Stimulated activated CD8-positive, alpha-beta memory T cell treated with anti-CD3 and anti-CD28 coated beads, Interleukin-15, amount 100 ng/mL, for 48 hours (primary cell): ENCODE measurements around the gene ANAPC16.
"Not testable (repeated sequence)": the region's sequence is repeated elsewhere in the genome, so short reads cannot be mapped to it uniquely, and the experiment has no call there.

Experiments used
- DNase-seq, 2 donors: peaks; one replicate each; pipeline ENCODE4 v3.0.0-alpha.2; 2020; ENCODE audit warnings: low read depth in 2 of 2

ANAPC16 gene

DNA sequence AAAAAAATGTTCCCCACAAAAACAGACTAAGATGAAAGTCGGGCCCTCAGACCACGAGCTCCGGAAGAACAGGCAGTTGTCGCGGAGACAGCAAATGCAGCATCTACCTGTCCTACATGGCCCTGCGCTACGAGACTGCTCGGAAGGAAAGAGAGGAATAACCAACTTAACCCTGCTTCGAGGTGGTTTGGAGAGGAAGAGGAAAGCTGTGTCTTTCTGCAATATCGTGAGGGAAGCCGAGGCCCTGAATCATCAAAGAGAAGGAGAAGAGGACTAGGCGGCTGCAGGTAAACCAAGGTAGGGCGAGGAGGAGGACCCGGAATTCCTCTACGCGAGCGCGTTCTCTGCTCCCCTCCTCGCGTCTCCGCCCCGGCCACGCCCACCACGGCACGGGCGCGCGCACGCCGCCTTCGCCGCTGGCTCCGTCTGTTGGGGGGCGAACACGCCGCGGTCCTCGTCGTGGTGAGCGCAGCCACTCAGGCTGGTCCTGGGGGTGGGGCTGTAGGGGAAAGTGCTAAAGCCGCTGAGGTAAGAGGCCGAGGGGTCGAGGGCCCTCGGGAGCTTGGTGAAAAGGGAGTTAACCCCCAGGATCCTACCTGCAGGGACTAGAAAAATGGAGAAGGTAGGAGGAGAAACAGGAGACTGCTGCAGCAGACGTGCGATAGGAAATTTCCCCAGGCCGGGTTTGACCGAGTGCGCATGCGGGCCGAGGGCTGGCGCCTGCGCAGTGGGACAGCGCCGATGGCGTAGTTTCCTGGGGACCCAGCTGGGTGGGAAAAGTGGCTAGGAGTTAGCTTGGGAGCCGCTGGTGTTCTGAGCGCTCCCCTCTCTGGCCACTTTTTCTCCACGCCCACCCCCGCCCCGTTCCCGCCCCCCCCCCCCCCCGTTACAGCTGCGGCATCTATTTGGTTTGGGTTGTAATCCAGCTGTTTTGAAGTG is at the start of gene ANAPC16, which contains the start of gene ASCC1:
Gene ANAPC16 (plus strand): TSS at position 402 of the 939 bp plus-strand sequence. CDS start 7,903 bp downstream, outside the sequence.
Gene ASCC1 (minus strand): TSS at position 666 of the 939 bp plus-strand sequence. CDS start 2,978 bp downstream, outside the sequence.
- peak; percentile 93 to 94 for DNase-seq

DNA sequence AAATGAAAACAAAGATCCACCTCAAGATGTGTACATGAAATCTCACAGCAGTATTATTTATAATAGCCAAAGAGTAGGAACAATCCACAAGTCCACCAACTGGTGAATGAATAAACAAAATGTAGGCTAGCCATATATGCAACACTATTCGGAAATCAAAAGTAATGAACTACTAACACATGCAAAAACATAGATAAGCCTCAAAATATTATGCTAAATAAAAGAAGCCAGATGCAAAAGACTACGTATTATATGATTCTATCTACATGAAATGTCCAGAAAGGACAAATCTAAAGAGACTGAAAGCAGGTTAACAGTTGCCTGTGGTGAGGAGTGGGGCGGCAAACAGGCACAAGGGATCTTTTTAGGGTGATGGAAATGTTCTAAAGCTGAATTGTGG is 48.7 kb upstream of the ANAPC16 start:
- DNase-seq, result no peak

DNA sequence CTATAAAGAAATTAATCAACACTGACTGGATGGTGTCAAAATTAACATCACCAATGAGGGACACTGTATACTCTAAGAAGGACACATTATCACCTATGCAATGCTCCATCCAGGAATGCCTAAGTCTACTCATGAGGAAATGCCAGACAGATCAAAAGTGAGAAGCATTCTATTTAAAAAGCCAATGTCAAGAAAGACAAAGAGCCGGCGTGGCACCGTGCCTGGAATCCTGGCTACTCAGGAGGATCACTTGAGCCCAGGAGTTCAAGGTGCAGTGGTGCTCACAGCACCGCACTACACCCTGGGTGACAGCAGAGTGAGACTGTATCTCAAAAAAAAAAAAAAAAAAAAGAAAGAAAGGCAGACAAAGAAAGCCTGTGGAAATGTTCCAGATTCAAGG is 45.5 kb upstream of the ANAPC16 start:
- no peak for DNase-seq

DNA sequence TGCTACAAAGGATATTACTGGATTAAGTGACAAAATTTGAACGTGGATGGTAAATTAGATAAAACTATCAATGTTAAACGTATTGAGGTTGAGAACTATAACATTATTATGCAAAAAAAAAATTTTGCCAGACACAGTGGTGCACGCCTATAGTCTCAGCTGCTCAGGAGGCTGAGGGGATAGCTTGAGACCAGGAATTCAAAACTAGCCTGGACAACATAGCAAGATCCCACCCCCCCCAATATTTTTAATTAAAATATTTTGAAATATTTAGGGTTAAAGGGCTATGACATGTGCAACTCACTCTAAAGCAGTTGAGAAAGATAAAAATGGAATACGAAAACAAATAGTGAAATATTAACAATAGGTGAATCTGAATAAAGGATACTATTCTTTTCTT is 45.1 kb upstream of the ANAPC16 start:
- no peak for DNase-seq

DNA sequence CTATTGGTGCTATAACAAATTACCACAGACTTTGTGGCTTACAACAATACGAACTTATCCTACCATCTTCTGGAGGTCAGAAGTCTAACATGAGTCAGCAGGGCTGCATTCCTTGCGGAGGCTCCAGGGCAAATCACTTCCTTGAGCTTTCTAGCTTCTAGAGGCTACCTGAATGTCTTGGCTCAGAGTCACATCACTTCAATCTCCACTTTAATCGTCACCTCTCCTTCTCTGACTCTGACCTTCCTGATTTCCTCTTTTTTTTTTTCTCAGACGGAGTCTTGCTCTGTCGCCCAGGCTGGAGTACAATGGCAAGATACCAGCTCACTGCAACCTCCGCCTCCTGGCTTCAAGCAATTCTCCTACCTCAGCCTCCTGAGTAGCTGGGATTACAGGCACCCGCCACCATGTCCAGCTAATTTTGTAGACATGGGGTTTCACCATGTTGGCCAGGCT is 44.6 kb upstream of the ANAPC16 start:
- no peak for DNase-seq

DNA sequence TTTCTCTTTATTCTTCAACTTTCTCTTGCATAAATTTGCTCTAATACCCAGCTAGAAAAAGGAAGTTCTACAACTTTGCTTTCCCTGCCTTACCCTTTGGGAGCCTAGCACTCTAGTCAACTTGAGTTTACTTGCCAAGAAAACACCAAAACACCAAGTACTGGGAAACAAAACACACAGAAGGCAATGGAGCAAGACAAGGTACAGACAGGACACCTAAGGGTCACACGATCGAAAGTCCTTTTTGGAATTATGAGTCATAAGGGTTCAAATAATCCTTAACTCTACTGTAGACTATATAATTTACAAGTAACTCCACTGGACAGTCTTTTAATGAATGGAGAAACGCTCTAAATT is 42.6 kb upstream of the ANAPC16 start:
- no peak for DNase-seq

DNA sequence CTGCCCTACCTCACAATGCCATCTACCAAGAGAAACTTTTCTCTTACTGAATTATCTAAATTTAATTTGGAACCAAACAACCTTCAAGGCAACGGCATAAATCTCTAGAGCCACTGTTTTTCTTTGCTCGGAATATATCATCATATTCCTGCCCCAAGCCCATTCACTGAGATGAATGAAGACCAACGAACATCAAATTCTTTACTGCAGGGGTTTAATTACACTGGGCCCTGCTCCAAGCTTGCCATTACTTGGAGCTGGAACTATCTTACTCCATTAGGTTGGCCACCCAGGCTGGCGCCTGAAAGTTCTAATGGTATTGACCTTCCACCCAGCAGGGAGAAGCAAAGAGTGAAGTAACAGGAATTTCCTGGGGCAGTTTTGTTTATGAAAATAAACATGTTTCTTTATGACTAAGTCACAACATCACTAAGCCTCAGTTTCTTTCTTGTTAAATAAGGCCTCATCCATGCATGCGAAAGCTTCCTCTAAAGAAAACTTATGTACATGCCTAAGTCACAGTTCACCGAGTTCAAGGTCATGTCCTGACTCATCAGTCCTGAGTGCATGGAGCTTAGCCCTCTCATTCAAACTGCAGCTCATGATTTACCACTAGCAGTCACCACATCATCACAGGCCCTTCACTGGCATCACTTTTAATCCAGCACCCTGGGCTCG is 42.1 kb upstream of the ANAPC16 start:
- no peak for DNase-seq

DNA sequence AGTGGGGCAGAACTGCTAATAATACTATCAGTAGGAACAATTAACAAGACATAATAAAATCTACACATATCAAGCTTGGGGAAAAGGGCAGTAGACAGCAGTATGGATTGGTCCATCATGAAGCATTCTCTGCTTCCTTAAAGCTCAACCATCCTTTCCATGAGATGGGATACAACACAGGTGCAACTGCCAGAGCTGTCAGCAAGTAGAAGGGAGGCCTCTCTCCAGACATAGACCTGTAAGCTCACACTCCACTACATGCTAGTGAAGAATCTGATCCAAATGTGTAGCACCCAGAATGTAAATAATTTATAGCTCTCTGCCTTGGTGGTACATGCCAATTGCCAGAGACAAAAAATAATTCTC is 41.5 kb upstream of the ANAPC16 start:
- no peak for DNase-seq

DNA sequence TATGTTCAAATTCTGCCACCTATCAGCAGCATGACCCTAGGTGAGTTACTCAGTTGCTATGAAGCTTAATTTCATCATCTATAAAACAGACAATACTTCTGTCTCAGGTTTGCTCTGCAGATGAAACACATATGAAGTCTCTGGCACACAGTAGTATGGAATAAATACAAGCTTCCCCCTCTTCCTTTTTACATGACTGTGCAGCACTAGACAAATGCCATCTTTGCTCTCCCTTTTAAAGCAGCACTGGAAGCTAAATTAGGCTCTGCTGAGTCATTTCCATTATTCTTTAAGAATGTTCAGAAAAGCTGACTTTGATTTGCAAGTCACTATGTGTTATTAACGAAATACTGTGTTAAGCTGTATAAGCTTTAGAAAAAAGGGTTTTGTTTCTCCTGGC is 40.7 kb upstream of the ANAPC16 start:
- no peak for DNase-seq

DNA sequence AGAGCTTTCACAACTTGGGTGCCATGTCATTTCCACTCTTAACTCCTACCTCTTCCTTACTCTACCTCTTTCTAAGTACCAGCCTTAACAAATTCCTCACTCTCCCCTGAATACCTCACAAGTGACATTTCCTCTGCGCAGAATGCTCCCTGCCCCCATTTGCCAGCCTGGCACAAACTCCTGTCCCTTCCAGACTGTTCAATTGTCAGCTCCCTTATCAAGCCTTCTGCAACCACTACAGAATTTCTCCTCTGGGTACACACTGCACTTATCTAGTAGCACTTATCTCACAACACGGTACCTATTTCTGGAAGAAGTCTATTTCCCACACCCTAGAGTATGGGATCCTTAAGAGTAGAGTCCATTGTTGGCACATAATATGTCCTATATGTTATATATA is 39.1 kb upstream of the ANAPC16 start:
- no peak for DNase-seq

DNA sequence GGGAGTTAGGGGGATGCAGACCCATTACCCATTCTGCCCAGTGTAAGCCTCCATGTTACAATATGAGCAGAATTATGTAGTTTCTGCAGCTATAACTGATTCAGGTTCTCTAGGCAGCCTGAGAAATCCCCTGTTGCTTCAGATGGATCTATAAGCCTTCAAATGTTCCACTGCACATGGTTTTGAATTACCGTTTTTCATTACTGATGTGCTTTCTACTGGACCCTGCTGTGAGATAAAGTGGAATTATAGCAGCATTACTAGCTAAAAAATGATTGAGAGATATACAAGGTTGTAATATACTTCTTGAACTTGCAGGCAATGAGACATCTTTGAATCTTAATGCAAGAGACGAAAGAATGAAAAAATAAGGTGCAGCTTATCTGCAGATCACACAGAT is 38.4 kb upstream of the ANAPC16 start:
- no peak for DNase-seq

DNA sequence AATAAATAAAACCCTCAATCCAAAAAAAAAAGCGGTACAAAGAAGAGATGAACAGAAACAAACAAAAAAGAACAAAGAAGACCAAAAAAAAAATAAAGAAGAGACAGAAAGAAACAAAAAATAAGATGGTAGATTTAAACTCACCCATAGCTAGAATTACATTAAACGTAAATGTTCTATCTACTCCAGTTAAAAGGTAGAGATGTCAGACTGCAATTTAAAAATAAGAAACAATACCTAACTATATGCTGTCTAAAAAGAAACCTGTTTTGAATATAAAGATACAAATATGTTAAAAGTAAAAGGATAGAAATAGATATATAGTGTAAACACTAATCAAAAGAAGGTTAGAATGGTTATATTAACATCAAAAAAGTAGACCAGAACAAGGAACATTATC is 31.7 kb upstream of the ANAPC16 start:
- DNase-seq, result no peak

DNA sequence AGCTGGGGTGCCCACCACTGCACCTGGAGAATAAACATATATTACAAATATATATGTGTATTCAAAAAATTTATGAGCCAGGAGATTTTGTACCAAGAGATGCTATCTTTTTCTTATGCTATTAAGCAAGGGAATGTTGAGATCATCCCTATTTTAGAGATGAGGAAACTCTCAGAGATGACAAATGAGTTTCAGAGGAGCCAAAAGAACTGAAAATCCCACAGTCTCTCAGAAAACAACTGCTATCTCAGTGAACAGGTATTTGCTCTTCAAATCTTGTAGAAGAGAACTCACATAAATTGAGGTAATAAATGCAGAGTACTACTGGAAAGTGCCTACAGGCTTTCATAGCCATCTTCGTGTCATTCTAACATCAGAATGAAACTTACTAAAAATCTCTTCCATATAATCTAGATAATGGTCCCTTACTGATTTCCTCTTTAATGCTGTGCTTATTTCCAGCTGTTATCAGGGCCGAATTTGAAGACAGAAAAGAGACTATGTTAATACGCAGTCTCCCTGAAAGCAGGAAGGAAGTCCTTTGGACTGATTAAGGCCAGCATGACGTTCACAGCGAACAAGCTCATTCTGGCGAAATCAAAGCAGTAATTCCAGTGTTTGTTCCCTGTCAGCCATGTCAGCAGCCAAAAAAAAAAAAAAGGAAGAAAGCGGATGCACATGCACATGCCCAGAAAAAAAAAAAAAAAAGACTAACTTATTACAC is 29.4 kb upstream of the ANAPC16 start:
- no peak for DNase-seq

DNA sequence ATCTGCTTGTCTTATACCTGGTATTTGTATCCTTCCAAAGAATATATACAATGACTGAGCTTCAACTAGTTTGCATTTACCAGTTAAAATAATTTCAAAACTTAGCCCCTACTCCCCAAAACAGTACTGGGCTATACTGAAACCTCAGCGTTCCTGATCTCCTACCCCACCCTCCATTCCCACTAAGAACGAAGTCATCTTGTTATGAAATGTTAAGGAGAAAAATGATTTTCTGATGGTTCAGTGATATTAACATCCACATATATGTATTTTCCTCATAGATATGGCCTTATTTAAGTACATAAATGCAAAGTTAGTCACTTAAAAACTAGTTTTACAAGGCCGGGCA is 28.9 kb upstream of the ANAPC16 start:
- DNase-seq, result no peak

DNA sequence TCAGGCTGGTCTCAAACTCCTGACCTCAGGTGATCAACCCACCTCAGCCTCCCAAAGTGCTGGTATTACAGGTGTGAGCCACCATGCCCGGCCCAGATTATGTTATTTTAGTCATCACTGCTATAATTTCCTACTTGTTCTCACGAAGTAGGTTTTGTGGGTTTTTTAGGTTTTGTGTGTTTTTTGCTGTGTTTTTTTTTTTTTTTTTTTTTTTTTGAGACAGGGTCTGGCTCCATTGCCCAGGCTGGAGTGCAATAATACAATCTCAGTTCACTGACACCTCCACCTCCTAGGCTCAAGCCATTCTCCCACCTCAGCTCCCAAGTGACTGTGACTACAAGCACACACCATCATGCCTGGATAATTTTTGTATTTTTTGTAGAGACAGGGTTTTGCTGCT is 20.9 kb upstream of the ANAPC16 start:
- no peak for DNase-seq

DNA sequence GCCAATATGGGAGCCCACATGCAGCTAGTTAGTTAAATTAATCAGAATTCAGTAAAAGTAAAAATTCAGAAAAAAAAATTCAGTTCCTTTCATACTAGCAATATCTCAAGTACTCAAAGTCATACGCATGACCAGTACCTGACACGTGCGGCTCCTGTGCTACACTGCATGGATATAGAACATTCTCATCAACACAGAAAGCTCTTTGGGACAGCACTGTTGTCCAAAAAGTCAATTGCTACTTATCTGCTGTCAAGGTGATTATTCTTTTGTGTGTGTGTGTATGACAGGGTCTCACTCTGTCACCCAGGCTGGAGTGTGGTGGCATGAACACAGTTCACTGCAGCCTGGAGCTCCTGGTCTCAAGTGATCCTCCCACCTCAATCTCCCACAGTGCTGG is 14.9 kb upstream of the ANAPC16 start:
- no peak for DNase-seq

DNA sequence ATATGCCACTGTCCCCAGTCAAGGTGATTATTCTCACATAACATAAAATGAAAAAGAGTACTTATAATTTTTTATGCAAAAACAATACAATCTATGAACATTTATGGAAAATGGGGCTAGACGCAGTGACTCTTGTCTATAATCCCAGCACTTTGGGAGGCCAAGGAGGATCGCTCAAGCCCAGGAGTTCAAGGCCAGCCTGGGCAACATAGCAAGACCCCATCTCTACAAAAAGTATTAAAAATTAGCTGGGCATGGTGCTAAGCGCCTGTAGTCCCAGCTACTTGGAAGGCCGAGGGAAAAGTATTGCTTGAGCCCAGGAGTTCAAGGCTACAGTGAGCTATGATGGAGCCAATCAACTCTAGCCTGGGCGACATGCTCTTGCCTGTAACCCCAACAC is 14.5 kb upstream of the ANAPC16 start:
- no peak for DNase-seq

DNA sequence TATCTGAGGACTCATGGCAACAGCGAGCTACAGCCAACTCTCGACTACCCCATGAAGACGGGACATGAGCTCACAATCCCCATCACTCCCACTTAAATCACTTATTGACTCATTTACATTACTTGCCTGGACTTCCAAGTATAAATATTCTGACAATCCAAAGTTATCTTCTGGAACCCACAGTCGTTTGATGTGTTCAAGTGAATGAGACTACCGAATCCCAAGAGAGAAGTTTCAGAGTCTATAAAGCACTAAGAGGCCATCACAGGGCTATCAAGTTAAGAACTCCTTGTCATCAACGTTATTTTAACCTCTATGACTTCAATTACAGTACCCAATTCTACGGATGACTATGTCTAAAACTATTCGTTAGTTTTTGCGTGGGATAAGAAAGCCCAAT is 11.5 kb upstream of the ANAPC16 start:
- DNase-seq, result no peak

DNA sequence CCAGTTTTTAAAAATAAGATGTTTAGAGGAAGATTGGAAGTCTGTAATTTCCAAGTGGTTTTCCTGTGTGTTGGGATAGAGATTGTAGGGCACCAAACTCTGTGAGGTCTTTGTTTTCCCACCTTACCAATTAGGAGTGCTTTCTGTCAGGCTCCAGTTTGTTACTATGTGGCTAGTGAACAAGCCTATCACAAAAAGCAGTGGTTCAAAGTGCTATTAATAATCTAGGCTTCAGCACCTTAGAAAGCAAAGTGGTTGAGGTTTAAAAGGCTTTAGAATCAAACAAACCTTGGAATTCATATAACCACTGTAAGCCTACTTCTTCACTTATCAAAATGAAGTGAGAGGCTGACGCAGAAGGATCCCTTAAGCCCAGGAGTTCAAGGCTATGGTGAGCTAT is 11.1 kb upstream of the ANAPC16 start:
- DNase-seq, result no peak

DNA sequence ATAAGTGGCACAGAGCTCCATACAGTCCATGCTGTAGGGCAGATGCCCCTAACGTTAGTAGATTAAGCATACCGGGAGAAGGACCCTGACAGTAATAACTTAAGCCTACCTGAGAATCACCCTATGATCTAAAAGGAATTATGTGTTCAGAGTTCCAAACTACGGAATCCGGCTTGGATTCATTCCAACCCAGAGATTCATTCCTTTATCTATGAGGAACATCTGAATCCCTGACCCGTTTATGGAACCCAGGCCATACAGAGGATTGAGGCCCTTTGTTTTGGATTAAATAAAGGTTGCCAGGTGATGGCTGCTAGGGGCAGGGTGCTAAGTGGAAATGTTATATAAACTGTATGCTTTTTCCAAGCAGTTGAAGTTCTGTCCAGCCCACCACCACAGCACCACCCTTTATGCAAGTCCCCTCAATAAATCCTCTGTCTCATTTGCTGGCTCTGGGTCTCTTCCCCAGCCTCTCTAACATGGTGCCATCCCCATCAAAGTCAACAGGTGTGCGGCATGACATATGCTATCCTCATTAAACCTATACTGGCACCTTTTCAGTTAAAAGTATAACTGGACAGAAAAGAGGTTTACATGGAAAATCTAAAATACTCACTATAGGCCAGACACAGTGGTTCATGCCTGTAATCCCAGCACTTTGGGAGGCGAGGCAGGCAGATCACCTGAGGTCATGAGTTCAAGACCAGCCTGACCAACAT is 9.1 kb upstream of the ANAPC16 start:
- no peak for DNase-seq

DNA sequence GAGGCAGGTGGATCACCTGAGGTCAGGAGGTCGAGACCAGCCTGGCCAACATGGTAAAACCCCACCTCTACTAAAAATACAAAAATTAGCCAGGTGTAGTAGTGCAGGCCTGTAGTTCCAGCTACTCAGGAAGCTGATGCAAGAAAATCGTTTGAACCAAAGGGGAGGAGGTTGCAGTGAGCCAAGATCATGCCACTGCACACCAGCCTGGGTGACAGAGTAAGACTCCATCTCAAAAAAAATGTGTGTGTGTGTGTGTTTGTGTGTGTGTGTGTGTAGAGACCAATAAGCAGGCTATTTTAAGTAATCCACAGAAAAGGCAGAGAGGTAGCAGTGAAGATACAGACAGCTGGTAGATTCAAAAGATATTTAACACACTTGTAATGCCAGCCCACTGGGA is 7.3 kb upstream of the ANAPC16 start:
- not testable (repeated sequence) for DNase-seq

DNA sequence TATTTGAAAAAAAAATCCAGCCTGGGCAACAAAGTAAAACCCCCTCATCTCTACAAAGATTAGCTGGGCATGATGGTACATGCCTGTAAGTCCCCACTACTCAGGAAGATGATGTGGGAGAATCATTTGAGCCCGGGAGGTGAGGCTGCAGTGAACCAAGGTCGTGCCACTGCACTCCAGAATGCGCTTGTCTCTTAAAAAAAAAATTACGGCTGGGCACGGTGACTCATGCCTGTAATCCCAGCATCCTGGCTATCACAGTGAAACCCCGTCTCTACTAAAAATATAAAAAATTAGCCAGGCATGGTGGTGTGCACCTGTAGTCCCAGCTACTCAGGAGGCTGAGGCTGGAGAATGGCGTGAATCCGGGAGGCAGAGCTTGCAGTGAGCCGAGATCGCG is 4.4 kb upstream of the ANAPC16 start:
- DNase-seq, result not testable (repeated sequence)
